ENCODE data around the gene CSTPP1.

The CSTPP1 gene

GRCh38 chr11:46936138-46937110, at the start of gene CSTPP1:
CSTPP1 (plus strand) TSS chr11:46936761; CDS start chr11:46936806, 45 bp downstream.
- ATAC-seq, result peak; percentile 96 to 97

GRCh38 chr11:46888636-46889035, 47.9 kb upstream of the CSTPP1 start:
- no peak for ATAC-seq

GRCh38 chr11:46889251-46889650, 47.3 kb upstream of the CSTPP1 start:
- ATAC-seq, result no peak

- ATAC-seq, result peak; percentile 73 to 81
Observed at GRCh38 chr11:46889689-46890475, 46.7 kb upstream of the CSTPP1 start.

- ATAC-seq, result no peak
Observed at GRCh38 chr11:46890665-46891064, 45.9 kb upstream of the CSTPP1 start.

- ATAC-seq, result no peak
Observed at GRCh38 chr11:46892109-46892508, 44.5 kb upstream of the CSTPP1 start.

- ATAC-seq, result no peak
Observed at GRCh38 chr11:46892838-46893237, 43.7 kb upstream of the CSTPP1 start.

GRCh38 chr11:46894506-46894905, 42.1 kb upstream of the CSTPP1 start:
- no peak for ATAC-seq

- no peak for ATAC-seq
Observed at GRCh38 chr11:46894961-46895360, 41.6 kb upstream of the CSTPP1 start.

- ATAC-seq, result no peak
Observed at GRCh38 chr11:46895821-46896220, 40.7 kb upstream of the CSTPP1 start.

GRCh38 chr11:46896719-46897406, 39.7 kb upstream of the CSTPP1 start:
- ATAC-seq, result no peak

GRCh38 chr11:46898396-46899095, 38.0 kb upstream of the CSTPP1 start:
- no peak for ATAC-seq

- no peak for ATAC-seq
Observed at GRCh38 chr11:46899501-46900025, 37.0 kb upstream of the CSTPP1 start.

- ATAC-seq, result no peak
Observed at GRCh38 chr11:46900091-46900746, 36.3 kb upstream of the CSTPP1 start.

GRCh38 chr11:46901156-46901555, 35.4 kb upstream of the CSTPP1 start:
- no peak for ATAC-seq

GRCh38 chr11:46902694-46903093, 33.9 kb upstream of the CSTPP1 start:
- no peak for ATAC-seq

GRCh38 chr11:46903846-46904245, 32.7 kb upstream of the CSTPP1 start:
- ATAC-seq, result no peak

- ATAC-seq, result no peak
Observed at GRCh38 chr11:46905806-46906205, 30.8 kb upstream of the CSTPP1 start.

GRCh38 chr11:46906609-46907041, 29.9 kb upstream of the CSTPP1 start:
- ATAC-seq, result no peak

GRCh38 chr11:46907606-46908005, 29.0 kb upstream of the CSTPP1 start:
- ATAC-seq, result no peak

GRCh38 chr11:46912526-46913150, 23.9 kb upstream of the CSTPP1 start:
- ATAC-seq, result no peak

Data from activated CD4-positive, CD25-positive, alpha-beta regulatory T cell treated with anti-CD3 and anti-CD28 coated beads, Interleukin-2, amount 50 U/mL, for 24 hours (primary cell).